Left kidney (tissue), 2 donors: Measurements from ENCODE around the gene RNU6-9. TPM values are rescaled to one million over a fixed set of nuclear protein-coding genes. Genes with fewer than 3 reads are reported as not detected.

Experiments
- DNase-seq: peaks from one replicate; pipeline ENCODE4 v3.0.0-alpha.2; 2013
- polyA plus RNA-seq: library from polyadenylated mRNA; unstranded; fragments of 120-200 nt; gene quantifications from one replicate; pipeline ENCODE4 v1.2.1, GENCODE V29; 2013; ENCODE audit not compliant: insufficient read length

RNU6-9 gene
- polyA plus RNA-seq, 1 donor: not detected

DNA sequence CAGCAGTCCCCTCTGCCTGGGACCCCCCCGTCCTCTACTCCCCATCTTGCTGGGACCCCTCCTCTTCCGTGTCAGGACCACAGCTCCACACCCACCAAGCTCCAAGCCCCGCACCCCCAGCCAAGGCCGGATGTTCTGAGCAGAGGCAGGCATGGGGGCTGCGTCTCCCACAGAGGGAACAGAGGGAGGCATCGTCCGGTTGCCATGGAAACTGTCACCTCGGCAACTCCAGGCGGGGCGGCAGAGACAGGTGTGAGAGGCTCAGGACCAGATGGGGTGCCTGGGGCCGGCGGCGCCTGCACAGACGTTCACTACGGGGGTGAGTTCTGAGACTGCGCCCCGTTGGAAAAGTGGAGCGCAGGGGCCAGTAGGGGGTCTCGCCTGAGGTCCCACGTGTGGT lies 5.4 kb downstream of the RNU6-9 start:
- DNase-seq: peak; percentile 74

DNA sequence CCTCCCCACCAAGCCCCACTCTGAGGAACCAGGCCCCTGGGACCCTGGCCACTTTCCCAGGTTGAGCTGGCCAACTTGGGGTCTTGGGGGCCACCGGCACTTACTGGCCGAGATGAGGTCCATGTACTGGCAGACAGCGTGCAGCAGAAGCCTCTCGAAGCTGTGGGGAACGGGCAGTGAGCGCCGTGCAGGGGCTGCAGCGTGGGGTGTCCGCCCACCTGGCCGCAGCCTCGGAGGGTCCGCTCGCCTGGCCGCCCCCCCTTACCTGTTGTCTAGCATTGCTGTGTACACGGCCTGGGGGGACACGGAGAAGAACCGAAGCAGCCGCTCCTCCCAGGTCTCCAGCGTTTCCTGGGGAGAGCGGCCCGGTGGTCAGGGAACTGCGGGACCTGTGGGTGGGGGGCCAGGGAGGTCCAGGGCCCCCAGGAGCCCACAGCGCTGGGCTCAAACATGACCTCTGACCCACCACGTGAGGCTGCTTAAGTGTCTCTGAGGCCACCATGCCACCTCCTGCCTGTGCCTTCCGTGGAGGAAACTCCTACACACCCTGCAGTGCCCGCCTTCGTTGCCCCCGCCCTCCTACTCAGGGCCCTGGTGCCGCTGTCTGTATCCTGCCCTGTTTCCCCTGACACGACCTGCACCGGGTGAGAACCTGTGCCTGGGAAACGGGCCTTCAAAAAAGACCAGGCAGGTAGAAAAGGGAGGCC lies 6.2 kb downstream of the RNU6-9 start:
- no peak for DNase-seq

DNA sequence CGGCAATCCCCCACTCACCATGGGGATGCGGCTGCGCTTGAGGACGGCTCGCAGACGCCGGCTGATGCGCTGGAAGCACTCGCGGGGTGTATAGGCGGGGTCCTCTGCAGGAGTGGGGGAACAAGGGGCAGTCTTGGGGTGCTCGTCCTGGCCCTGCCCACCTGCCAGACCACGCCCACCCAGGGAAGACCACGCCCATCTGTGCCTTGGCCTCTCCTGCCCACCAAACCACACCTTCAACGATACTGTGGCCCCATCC lies 6.7 kb downstream of the RNU6-9 start:
- DNase-seq: no peak

DNA sequence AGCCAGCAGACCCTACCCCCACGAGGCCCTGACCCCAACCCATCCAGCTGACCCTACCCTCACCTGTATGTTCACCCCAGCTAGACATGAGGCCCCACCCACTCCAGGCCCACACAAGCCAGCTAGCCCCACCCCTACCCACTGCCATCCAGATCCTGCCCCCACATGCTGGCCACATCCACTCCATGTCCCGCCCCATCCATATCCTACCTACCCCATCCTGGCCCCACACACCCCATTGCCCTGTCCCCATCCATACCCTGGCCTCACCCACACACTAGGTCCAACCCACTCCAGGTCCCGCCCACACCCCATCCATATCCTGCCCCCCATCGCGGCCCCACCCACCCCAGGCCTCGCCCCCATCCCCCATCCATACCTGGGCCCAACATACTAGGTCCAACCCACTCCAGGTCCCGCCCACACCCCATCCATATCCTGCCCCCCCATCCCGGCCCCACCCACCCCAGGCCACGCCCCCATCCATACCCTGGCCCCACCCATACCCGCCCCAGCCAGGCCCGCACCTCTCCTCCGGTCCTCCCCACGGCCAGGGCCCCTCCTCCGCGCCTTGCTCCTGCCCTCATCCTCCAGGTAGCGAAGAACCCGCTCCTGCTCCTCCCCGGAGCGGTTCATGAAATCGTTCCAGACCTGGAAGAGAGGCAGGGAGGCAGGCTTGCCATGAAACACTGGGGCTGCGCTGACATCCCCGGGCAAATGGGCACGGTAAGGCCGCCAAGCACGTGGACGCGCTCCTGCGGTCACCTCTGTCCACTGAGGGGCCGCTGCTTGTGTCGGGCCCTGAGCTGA lies 7.2 kb downstream of the RNU6-9 start:
- no peak for DNase-seq

DNA sequence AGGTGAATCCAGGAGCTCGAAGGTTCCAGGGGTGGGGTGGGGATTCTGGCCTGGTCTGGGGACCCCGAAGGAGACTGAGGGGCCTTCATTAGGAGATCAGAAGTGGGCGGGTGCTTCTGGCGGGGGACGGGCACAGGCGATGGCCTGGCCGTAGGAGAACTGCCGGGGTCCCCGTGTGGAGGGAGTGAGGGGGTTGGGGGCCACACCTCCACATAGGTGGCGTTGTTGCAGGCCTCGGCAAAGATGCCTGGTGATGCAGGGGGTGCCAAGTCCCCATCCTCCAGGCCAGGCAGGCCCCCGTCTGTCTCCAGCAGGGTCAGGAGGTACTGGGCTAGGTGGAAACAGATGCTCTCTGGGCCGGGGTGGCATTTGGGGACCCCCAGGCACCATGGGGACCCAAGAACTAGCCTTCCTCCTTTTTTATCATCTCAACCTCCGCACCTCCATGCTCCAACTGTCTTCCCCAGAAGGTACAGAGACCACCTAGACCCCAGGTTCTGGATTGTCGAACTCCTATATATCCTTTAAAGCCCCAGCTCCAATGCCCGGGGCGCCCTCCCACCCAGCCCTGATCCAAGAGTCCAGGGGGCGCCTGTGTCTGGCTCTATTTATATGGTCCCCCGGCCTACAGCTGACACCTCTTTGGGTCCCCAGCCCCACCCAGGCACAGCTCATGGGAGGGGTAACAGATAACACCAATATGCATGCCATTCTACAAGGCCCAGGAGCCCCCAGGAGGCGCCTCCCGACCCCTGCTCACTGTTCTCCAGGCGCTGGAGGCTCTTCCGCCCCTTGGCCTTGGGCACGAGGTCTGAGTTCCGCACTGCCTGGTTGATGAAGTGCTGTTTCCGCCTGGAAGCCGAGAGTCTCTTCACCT lies 8.2 kb downstream of the RNU6-9 start:
- no peak for DNase-seq

DNA sequence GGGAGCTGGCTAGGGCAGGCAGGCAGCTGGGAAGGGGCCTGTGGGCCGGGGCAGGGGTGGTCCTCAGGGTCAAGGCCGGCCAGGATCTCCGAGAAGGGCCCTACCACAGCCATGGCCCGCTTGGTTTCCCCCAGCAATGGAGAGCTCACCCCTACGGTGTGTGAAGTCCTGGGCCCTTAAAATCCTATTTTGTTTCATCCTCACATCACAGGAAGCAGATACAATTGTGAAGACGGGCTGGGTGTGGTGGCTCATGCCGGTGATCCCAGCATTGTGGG lies 8.7 kb downstream of the RNU6-9 start:
- no peak for DNase-seq

DNA sequence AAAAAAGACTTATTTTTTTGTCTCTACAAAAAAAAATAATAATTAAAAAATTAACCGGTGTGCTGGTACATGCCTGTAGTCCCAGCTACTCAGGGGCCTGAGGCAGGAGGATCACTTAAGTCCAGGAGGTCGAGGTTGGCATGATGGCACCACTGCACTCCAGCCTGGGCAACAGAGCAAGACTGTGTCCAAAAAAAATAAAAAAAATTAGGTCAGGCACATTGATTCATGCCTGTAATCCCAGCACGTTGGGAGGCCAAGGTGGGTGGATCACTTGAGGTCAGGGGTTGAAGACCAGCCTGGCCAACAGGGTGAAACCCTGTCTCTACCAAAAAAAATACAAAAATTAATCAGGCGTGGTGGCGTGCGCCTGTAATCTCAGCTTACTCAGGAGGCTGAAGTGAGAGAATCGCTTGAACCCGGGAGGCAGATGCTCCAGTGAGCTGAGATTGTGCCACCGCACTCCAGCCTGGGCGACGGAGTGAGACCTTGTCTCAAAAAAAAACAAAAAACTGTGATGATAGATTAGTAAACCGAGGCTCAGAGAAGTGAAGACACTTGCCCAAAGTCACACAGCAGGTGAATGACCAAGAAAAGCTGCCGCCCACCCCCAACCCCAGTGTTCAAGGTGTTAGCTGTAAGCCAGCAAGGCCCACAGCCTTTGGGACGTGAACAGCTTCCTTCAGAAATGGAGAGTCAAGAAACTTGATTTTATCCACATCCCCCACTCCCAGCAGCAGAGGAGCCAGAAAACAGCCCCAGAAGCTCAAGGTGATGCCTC lies 9.4 kb downstream of the RNU6-9 start:
- DNase-seq: no peak

DNA sequence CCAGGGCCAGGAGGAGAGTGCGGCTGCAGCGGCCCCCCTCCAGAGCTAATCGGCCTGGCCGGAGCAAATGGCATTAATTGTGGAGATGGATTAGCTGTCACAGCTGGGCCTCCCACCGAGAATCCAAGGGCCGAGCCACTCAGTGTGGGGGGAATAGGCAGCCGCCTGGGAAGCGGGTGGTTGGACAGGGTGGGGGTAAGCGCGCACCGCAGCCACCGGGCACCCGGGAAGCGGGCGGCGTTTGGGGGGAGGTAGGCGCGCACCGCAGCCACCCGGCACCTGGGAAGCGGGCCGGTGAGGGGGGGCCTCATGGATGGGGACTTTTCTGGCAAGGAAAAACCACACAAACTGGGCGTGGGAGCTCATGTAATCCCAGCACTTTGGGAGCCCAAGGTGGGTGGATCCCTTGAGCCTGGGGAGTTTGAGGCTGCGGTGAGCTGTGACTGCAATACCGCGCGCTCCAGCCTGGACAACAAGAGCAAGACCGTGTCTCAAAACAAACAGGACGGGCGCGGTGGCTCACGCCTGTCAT lies 10.0 kb downstream of the RNU6-9 start:
- peak; percentile 76 for DNase-seq

DNA sequence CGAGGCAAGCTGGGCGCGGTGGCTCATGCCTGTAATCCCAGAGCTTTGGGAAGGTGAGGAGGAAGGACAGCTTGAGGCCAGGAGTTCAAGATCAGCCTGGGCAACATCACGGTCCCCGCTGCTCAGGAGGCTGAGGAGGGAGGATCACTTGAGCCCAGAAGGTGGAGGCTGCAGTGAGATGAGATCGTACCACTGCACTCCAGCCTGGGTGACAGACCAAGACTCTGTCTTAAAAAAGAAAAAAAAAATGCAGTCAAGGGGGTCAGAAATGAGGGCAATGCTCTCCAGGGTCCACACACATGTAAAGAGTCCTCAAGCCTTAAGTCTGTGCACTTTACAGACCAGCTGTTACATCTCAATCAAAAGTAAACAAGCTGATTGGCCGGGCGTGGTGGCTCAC lies 11.3 kb downstream of the RNU6-9 start:
- DNase-seq: no peak

DNA sequence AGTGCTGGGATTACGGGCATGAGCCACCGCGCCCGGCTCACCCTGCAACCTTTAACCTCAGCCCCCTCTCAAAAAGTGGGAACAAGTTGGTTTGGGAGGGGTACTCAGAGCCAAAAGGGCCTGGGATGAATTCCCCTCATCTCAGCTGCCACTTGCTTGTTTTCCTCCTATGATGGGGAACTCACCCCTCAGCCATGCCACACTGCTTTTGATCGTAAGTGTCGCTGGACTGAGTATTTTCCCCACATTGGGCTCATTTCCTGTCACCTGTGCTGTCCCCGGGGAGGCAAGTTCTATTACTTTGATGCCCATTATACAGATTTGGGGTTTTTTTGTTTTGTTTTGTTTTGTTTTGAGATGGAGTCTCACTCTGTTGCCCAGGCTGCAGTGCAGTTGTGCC lies 13.2 kb downstream of the RNU6-9 start:
- DNase-seq: no peak

DNA sequence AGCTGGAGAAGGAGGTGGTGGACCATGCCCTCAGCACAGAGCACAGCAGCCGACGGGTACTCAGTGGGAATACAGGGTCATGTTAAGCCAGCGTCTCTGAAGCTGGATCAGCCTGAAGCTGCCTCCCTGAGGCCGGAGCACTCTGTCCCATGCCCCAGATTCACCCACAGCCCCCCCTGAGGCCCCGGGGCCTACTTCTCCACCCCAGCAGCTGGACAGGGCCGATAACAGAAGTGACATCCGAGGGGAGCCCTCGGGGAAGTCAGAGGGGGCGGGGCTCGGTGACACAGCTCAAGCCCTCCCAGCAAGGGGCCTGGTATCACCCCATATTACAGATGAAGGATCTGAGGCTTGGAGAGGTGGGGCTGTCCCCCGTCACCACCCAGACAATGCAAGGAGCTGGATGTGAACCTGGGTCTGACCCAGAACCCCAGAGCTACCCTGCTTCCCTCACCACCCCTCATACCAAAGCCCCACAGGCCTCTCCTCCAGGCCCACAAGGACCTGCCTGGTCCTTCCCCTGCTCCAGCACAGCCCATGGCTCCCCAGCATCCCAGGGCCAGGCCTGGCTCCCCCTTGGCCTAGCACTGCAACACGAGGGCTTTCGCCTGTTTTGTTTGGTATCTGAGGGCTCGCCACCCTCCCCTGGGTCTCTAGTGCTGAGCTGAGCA lies 14.0 kb downstream of the RNU6-9 start:
- no peak for DNase-seq

DNA sequence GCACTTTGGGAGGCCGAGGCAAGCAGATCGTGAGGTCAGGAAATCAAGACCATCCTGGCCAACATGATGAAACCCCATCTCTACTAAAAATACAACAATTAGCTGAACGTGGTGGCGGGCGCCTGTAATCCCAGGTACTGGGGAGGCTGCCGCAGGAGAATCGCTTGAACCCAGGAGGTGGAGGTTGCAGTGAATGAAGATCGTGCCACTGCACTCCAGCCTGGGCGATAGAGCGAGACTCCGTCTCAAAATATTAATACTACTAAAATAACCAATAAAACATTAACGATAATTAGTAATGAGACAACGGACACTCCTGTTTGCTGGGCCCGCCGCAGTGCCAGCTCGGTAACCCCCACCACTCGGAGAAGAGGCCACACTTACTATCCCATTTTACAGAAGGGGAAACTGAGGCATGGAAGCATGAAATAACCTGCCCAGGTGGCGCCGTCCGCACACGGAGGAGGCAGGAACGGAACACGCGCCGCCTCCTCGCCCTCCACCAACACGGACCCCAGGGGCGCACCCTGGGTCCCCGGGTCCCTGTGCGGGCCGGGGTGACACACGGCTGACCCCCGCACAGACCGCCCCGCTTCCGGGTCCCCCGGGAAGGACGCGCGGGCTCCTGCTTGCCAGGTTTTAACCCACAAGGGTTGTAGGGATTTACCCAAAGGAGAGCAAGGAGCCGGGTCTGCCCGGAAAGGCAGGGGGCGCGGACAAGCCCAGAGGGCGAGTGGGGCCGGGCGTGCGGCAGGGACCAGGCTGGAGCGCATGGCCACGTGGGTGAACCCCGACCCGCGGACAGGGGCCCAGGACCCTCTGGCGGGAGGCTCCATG lies 18.1 kb downstream of the RNU6-9 start:
- no peak for DNase-seq

DNA sequence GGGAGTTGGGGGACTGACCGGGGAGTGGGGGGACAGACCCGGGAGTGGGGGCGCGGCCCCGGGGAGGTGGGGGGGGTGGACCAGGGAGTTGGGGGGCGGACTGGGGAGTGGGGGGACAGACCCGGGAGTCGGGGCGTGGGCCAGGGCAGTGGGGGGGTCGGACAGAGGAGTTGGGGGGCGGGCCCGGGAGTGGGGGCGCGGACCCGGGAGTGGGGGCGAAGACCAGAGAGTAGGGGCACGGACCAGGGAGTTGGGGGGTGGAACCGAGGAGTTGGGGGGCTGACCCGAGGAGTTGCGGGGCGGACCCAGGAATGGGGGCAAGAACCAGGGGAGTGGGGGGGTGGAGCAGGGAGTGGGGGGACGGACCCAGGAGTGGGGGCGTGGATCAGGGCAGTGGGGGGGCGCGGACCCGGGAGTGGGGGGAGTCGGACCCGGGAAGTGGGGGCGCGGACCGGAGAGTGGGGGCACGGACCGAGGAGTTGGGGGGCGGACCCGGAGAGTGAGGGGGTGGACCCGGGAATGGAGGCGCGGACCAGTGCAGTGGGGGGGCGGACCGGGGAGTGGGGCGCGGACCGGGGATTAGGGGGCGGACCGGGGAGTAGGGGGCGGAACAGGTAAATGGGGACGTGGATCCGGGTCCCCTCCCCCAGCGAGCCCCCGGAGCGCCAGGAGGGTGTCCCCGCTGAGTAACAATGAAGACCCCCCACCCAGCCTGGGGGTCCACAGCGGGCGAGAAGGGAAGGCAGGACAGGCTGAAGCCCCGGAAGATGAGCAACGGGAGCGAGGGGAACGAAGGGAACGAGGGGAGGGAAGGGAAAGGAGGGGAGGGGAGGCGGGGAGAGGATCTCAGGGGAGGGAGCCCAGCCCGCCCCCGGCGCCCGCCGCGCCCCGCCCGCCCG lies 19.1 kb downstream of the RNU6-9 start:
- no peak for DNase-seq

DNA sequence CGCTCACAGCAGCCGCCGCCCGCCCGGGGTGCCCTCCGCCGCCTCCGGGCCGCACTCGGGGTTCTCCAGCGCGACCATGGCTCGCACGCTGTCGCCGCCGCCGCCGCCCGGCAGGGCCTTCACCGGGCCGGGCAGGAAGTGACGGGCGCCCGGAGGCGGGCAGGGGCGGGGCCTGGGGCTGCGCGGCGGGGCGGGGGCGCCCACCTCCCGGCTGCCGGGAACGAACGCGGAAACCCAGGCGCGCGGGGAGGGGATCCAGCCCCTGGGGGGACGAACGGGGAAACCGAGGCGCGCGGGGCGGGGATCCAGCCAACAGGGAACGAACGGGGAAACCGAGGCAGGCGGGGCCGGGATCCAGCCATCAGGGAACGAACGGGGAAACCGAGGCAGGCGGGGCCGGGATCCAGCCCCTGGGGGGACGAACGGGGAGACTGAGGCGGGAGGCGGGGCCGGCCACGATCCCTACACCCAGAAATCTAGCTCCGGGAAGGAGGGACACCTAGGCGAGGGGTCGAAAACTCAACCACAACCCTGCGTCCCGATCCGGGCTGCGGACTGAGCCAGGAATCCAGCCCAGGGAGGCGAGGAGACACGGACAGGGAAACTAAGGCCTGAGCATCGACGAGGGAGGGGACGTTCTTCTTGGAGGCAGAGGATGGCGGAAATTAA lies 19.9 kb downstream of the RNU6-9 start, which contains the start of gene R3HDM4:
R3HDM4 (minus strand) TSS at position 140 of the 669 bp plus-strand sequence; CDS start at position 78, 62 bp downstream.
- DNase-seq: no peak

DNA sequence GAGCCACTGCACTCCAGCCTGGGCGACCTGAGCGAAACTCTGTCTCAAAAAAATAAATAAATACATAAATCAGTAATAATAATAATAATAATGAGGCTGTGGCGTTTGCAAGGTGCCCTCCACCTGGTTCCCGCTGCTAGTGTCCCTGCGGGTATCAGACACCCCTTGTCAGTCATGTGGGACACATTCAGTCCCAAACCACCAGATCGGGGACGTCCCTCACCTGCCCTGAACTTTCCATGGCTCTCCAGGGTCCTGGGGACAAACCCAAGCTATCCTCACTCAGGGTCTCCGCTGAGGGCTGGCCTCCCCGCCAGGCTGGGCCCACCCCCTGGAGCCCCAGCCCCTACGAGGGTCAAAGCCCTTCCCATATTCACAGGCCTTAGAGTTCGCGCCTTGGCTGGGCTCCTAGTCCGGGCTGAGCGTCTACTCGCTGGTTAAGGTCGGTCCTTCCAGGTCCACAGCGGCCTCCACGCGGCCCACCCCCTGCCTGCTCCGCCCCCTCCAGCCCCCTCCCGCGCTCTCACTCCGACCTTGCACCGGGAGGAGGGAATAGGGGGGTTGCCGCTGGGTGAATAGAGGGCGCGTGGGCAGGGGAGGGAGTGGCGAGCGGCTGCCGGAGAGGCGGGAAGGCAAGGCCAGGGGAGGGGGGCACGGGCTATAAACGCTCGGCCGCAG lies 23.5 kb downstream of the RNU6-9 start:
- DNase-seq: peak; percentile 65

DNA sequence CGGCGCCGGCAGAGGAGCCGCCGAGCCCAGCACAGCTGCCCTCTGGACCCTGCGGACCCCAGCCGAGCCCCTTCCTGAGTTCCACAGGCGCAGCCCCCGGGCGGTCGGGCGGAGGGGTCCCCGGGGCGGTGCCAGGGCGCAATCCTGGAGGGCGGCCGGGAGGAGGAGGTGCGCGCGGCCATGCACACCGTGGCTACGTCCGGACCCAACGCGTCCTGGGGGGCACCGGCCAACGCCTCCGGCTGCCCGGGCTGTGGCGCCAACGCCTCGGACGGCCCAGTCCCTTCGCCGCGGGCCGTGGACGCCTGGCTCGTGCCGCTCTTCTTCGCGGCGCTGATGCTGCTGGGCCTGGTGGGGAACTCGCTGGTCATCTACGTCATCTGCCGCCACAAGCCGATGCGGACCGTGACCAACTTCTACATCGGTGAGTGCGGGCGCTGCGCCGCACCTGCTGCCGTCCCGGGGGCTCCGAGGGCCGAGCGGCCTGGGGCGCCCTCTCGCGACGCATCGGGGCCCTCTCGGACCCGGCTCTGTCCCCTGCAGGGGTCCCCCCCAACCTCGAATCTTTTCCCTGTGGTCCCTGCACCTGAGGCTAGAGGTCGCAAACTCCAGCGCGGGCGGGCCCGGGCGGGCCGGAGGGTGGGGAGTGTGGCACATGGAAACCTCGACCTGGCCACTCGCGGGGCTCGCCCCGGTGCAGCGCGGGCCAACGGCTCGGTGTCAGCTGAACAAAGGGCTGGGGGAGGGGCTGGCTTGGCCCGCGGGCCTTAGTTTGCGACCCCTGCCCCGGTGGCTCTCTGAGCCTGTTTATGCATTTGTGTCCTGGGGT lies 24.3 kb downstream of the RNU6-9 start, which contains the start of gene KISS1R:
KISS1R (plus strand) TSS at position 11 of the 829 bp plus-strand sequence; CDS start at position 181, 170 bp downstream.
- DNase-seq: no peak

DNA sequence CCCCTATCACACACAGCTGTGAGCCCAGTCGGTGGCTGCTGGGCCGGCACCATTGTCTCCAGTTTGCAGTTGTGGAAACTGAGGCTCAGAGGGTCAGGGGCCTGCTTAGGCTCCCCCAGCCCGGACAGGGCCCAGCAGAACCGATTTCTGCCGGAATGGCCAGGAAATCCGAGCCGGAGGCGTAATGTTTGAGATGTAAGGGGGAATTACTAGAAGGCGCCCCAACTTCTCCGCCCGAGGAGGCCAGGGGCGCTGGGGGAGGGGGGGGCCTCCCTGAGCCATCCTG lies 24.8 kb downstream of the RNU6-9 start:
- no peak for DNase-seq
